GM18499 (cell line): Measurements from ENCODE around the gene THNSL1.
A peak's percentile ranks its signal among the peaks of the same experiment; 100 is the strongest.
"Not testable (repeated sequence)": the region's sequence is repeated elsewhere in the genome, so short reads cannot be mapped to it uniquely, and the experiment has no call there.

Experiments
- ATAC-seq: cut with Tn5 transposase; IDR thresholded peaks from one replicate; pipeline ENCODE4 v1.9.1; 2021; ENCODE audit warnings: moderate number of reproducible peaks; ENCODE audit not compliant: insufficient read depth, unreplicated experiment

The THNSL1 gene, protein sequence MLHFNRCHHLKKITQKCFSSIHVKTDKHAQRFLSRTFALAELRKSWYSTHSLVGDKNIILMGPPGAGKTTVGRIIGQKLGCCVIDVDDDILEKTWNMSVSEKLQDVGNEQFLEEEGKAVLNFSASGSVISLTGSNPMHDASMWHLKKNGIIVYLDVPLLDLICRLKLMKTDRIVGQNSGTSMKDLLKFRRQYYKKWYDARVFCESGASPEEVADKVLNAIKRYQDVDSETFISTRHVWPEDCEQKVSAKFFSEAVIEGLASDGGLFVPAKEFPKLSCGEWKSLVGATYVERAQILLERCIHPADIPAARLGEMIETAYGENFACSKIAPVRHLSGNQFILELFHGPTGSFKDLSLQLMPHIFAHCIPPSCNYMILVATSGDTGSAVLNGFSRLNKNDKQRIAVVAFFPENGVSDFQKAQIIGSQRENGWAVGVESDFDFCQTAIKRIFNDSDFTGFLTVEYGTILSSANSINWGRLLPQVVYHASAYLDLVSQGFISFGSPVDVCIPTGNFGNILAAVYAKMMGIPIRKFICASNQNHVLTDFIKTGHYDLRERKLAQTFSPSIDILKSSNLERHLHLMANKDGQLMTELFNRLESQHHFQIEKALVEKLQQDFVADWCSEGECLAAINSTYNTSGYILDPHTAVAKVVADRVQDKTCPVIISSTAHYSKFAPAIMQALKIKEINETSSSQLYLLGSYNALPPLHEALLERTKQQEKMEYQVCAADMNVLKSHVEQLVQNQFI

DNA sequence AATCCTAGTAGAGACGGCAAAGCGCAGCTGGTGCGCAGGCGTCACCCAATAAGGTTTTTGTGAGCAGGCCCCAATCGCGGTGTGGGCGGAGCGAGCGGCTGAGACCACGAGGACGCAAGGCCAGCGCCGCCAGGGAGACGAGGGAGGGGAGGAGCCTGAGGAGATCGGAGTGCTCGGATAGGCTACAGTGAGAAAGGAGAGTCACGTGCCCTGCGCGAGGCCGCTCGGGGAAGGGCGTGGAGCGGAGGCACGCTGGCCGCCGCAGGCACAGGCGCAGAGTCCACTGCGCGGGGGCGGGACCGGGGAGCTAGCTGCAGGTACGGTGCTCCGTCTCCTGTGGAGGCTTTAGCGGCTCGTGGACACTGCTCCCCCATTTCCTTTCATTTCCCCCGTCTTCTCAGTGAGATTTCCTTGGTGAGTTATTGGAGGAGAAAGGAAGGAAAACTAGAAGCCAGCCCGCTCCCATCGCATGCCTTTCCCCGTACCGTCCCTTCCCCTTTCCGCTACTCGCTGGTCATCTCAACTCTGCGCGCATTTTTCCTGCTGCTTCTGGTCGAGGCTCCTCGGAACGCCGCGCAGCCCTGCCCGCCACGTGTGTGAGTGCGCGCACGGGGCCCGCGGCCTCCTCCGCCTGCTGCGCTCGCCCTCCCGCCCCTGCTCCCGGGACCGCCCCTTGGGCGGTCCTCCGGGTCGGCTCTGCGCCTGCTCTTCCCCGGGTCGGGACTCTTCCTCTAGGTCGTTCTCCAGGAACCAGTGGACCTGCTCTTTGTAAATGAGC, at the start of gene THNSL1:
Gene THNSL1 (plus strand): TSS at position 237 of the 778 bp plus-strand sequence. CDS start 6,612 bp downstream, outside the sequence.
- ATAC-seq, result peak; percentile 99

- no peak for ATAC-seq
Measured at GRCh38 chr10:24966962-24967481, 49.4 kb upstream of the THNSL1 start.

- ATAC-seq, result no peak
Measured at GRCh38 chr10:24968349-24968748, 48.1 kb upstream of the THNSL1 start.

- ATAC-seq, result not testable (repeated sequence)
Measured at GRCh38 chr10:24968951-24969350, 47.5 kb upstream of the THNSL1 start.

DNA sequence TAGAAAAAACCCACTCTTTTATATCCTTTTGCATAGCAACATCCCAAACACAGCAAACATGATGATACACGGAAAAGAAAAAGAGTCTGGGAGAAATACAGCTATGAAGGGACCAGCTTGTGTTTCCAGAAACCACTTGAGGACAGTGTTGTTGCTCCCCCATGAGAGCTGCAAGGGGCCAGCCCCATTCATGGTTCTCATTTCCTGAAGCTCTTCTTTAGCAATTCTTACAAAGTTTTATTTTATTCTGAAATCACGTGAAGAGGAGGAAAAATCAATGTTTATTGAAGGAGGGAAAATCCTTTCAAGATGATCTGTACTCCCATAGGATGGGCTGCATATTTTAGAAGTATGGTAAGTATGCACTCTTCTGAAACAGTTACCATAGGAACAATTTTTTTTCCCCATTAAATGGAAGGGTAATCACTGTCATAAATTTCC, 46.6 kb upstream of the THNSL1 start:
- no peak for ATAC-seq

DNA sequence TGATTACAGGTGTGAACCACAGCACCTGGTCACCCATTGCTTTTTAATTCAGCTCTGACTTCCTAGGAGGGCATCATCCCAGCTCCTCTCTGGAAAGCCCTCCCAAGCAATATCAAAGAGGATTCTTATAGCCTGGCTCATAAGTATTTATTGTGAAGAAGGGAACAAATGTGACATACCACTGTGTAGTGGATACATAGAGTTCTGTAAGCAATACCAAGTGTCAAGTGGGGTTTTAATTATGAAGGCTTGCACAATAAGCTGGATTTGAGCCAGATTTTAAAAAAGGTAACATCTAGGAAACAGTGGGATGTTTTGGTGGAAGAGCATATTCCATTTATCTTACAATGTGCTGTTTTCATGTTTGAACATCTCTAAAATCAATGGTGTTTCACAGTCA, 45.0 kb upstream of the THNSL1 start:
- no peak for ATAC-seq

DNA sequence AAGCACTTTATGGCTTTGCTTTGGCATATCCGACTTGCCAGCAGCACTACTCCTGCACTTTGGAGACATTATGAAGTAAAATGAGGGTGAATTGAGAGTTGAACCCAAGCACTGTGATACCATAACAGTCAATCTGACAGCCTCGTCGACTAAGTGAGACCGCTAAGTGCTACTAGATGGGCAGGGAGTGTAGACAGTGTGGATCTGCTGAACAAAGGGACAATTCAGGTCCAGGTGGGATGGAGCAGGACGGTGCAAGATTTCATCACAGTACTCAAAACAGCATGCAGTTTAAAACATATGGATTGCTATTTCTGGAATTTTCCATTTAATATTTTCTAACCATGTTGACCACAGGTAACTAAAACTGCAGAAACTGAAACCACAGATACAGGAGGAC, 43.2 kb upstream of the THNSL1 start:
- ATAC-seq, result no peak

GRCh38 chr10:24974976-24975375, 41.4 kb upstream of the THNSL1 start:
- ATAC-seq, result no peak

GRCh38 chr10:24979685-24980084, 36.7 kb upstream of the THNSL1 start:
- ATAC-seq, result no peak

DNA sequence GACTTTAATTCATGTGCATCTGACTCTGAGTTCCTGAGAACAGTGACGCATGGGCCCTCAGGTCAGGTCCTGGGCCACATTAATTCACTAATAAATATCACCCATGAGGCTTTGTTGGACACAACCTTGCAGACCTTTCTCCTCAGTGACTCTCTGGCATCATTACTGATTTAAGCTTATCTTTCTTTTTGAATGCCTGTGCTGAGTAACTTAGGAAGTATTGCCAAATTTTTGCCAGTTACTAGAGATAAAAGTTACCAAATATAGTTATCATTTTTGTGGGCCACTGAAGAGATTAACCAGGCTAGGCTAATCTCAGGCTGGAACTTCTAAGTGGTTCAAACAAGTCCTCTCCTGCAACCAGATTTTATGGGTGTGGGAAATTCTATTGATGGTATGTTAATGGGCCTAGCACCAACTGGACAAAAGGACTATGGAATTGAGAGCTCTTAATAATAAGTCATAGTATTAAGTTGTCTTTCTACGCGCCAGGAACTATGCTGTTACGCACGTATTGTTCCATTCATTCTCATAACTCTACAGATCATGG, 35.2 kb upstream of the THNSL1 start:
- ATAC-seq, result no peak

DNA sequence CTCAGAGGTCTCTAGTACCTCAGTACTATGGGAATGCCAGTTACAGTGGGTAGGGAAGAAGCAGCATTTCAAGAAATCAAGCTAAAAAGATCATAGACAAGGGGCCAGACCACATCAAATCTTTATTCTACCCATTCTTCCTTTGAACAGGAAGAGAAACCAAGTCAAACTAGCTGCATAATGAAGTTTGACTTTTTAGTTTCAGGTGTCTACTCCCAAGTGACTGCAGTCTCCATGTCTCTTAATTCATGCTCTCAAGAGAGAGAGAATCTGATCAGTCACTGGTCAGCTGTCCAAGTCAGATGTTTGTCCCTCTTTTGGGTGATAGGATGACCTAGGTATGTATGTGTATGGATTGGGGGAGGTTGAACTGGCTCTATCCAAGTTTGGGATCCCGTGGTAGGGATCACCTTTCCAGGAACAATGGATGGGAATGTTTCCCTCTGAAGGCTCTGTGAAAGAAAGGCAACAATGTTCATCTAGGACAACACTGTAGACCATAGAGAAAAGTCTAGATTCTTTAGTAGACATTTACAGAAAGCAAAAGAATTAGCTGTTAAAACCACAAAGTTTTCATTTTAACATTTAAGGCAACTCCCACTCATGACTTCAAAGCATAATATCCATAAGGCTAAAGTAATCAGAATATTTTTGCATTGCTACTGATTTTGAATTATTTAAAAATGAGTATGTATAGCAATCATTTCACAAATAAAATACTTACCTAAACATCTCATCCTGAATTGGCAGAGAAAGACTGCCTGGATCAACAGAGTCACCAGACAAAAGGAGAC, 33.9 kb upstream of the THNSL1 start:
- ATAC-seq, result no peak

DNA sequence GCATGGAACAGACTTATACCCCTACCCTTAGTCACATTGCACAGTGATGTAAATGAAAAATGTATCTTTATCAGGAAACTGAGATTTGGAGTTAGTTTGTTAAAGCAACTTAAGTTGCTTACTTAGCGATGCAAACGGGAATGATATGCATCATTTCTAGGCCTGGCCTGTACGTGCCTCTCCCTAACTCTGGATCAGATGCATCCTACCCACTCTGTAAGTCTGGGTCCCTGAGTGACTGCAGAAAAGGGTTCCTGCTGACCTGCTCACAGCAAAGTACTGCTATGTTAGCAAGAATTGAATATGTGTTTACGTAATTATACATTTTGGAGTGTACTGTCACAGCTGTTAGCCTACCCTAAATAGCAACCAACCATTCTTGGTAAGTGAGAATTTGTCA, 33.3 kb upstream of the THNSL1 start:
- no peak for ATAC-seq

DNA sequence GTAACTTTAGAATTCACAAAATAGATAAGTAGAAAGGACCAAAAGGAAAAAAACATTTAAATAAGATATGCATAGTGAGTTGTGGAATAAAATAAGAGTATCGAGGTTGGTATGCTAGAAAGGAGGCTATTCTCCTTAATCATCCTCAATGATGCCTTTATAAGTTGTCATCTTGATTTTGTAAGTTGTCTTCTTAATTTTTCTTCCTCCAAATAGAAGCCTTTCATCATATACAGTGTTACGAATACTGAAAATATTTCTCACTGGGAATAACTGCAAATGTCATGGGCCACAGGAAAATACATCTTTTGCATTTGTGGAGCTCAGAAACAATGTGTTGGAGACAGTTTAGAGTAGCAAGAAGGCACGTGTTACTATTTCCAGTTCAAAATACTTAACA, 32.5 kb upstream of the THNSL1 start:
- ATAC-seq, result no peak

DNA sequence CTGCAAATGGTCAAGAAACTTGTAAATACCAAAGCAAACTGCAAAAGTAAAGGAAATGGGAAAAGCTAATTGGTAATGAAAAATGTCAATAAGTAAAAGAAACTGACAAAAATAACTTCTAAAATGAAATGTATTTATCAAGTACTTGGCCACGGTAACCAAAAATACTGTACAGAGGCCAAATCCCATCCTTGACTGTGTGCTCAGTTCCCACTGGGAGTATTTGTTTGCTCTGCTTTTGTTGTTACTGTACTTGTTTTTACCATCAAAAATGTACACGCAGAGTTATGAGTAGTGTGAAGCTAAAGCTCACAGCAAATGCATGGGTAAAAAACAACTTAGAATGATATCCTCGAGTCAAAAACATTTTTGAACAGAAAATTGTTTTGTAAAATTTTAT, 31.5 kb upstream of the THNSL1 start:
- no peak for ATAC-seq

DNA sequence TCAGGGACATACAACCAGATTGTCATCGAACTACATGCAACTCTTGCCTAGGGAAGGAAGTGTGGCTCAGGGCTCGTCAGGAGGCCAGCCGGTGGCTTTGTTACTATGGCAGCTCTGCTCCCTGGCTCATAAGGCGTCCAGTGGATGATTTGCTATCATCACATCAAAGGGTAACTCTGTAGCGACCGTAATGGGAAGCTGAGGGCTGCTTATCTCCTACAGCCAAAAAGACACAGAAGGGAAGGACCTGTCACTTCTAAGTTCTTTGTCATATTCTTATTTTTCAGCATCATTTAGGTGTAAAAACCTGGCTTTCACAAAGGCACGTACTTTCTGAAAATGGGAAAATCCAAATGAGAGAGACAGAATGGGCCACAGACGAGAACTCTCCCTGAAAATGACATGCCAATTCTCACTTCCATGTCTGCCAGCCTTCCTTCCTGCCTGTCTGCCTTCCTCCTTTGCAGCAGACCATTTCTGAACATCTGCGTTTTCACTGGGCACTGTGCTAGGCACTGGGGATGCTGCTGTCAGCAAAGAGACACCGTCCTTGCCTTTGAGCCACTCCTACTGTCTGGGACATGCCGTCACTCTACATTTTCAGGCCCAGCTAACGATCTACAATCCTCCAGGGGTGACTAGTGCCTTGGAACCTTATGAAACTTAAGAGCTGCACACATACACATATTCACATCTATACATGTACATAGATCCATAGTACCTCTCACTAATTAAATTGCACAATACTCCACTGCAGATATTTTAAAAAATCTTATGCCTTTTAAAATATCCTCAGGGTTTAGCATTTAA, 27.4 kb upstream of the THNSL1 start:
- ATAC-seq, result no peak

DNA sequence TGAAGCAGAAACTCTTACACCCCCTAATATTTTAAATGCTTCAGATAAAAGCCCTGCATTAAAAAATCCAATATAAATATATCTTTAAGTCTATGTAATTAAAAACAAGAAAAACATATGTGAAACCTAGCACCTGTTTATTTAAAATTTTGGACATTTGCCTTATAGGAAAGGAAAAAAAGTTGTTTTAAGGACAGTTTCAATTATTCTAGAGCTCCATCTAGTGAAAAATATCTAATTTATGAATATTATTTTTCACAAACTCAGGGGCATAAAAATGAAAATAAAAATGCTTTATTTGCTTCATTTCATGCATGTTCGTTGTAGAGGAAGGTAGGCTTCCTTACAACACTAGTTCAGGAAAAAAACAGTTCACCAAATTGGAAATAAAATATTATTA, 26.5 kb upstream of the THNSL1 start:
- no peak for ATAC-seq

GRCh38 chr10:24991298-24991697, 25.1 kb upstream of the THNSL1 start:
- no peak for ATAC-seq

DNA sequence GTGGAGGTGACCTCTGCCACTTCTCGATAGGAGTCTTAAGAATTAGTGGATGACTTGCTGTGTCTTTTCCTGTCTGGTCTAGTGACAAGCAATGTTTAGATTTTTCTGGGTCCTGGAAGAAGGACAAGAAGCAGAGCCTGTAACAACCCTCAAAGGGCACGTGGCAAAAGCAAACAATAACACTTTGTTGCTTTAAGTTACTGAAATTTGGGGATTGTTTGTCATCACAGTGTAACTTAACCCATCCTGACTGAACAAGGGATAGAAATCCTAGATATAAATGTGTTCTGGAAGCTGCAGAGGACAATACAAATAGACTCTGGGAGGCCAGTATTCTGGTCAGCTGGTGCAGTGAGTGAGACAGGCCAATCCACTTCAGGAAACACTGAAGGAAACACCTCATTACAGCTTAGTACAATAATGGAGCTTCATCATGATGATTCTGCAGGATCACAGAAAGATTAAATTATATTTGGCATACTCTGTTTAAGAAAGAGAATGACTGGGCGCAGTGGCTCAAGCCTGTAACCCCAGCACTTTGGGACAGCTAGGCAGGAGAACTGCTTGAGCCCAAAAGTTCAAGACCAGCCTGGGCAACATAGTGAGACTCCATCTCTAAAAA, 23.8 kb upstream of the THNSL1 start:
- ATAC-seq, result no peak
